Naive thymus-derived CD4-positive, alpha-beta T cell (primary cell): Measurements from ENCODE around the gene ATP6V1C2. TPM values are rescaled to one million over a fixed set of nuclear protein-coding genes. Genes with fewer than 3 reads are reported as not detected.

Experiments used
- ATAC-seq: fragments of 150-1000 bp; cut with Tn5 transposase; 2 replicates; pipeline ENCODE4 v1.10.0; 2021; ENCODE audit warnings: mild to moderate bottlenecking, moderate library complexity
- CTCF ChIA-PET: fragments of 350-600 bp; sonication (Branson Sonifier 250); formaldehyde crosslinking; loops from one replicate; lab custom pipeline; 2021; ENCODE audit warnings: antibody characterized with exemption; lab: Charles Lee
- POLR2A ChIA-PET: fragments of 350-600 bp; sonication (Branson Sonifier 250); formaldehyde crosslinking; loops from one replicate; lab custom pipeline; 2021; ENCODE audit warnings: antibody characterized with exemption, inconsistent platforms; lab: Charles Lee
- DNase-seq, 9 donors: peaks; one replicate each; pipeline versions ENCODE4 v3.0.0 to v3.0.0-alpha.2; 2020 to 2022; ENCODE audit warnings: mixed read lengths in 1 of 9
- H3K27ac ChIP-seq: one replicate; pipeline ENCODE4 v1.7.0; 2013; ENCODE audit warnings: mild to moderate bottlenecking, low read depth, low read length, moderate library complexity
- H3K27me3 ChIP-seq, 2 donors: one replicate each; pipeline ENCODE4 v1.7.0; 2013; ENCODE audit warnings: low read length in 2 of 2, mild to moderate bottlenecking in 2 of 2, moderate library complexity in 2 of 2; ENCODE audit not compliant: control insufficient read depth in 2 of 2, insufficient read depth in 2 of 2
- H3K36me3 ChIP-seq, 3 experiments: 1 replicate in 2 of 3; 2 replicates in 1 of 3; pipeline ENCODE4 v1.7.0; 2013; ENCODE audit warnings: low read length in 3 of 3, mild to moderate bottlenecking in 3 of 3, moderate library complexity in 1 of 3; ENCODE audit not compliant: insufficient read depth in 3 of 3, control insufficient read depth in 2 of 3
- H3K4me1 ChIP-seq, 2 donors: one replicate each; pipeline ENCODE4 v1.7.0; 2013; ENCODE audit warnings: low read length in 2 of 2, mild to moderate bottlenecking in 2 of 2, moderate library complexity in 1 of 2; ENCODE audit not compliant: control insufficient read depth in 2 of 2, insufficient read depth in 2 of 2
- H3K4me3 ChIP-seq: 2 replicates; pipeline ENCODE4 v1.7.0; 2013; ENCODE audit warnings: mild to moderate bottlenecking, low read length
- H3K9me3 ChIP-seq, 3 experiments: 1 replicate in 2 of 3; 2 replicates in 1 of 3; pipeline ENCODE4 v1.7.0; 2013; ENCODE audit warnings: low read length in 3 of 3; ENCODE audit not compliant: control insufficient read depth in 2 of 3
- H3K27ac Mint-ChIP-seq, 9 donors: one replicate each; pipeline ENCODE4 v1.8.0; 2020 to 2022; ENCODE audit warnings: mixed read lengths in 9 of 9, mild to moderate bottlenecking in 8 of 9, moderate library complexity in 5 of 9, inconsistent platforms in 2 of 9
- H3K27me3 Mint-ChIP-seq, 5 donors: one replicate each; pipeline ENCODE4 v1.8.0; 2021 to 2022; ENCODE audit warnings: mixed read lengths in 5 of 5, mild to moderate bottlenecking in 1 of 5
- H3K36me3 Mint-ChIP-seq, 5 donors: one replicate each; pipeline ENCODE4 v1.8.0; 2020 to 2022; ENCODE audit warnings: mixed read lengths in 5 of 5, mild to moderate bottlenecking in 3 of 5, inconsistent platforms in 1 of 5
- H3K4me1 Mint-ChIP-seq, 7 donors: one replicate each; pipeline ENCODE4 v1.8.0; 2020 to 2022; ENCODE audit warnings: mixed read lengths in 7 of 7, mild to moderate bottlenecking in 3 of 7, inconsistent platforms in 1 of 7
- H3K4me3 Mint-ChIP-seq, 10 donors: one replicate each; pipeline ENCODE4 v1.8.0; 2020 to 2022; ENCODE audit warnings: mild to moderate bottlenecking in 10 of 10, mixed read lengths in 10 of 10, moderate library complexity in 6 of 10, inconsistent platforms in 2 of 10
- H3K9me3 Mint-ChIP-seq, 11 donors: one replicate each; pipeline ENCODE4 v1.8.0; 2020 to 2022; ENCODE audit warnings: mixed read lengths in 11 of 11, mild to moderate bottlenecking in 4 of 11, inconsistent platforms in 1 of 11, moderate library complexity in 1 of 11
- intact Hi-C, 2 donors: fragments of 100-400 bp; cut with micrococcal nuclease; formaldehyde crosslinking; loops; one replicate each; pipeline ENCODE4 v1.15.1; 2023
- polyA plus RNA-seq, 2 donors: library from polyadenylated mRNA; unstranded; fragments of 300-500 nt; fragmentation: Illumina TruSeq; gene quantifications; one replicate each; pipeline ENCODE4 v1.2.3, GENCODE V29; 2021
- total RNA-seq, 6 experiments: library from RNA in 5 of 6; stranded (reverse) in 5 of 6; gene quantifications; 1 replicate in 5 of 6; 2 replicates in 1 of 6; pipeline ENCODE4 v1.2.3 and lab custom pipeline; 2021 to 2026

The ATP6V1C2 gene
- total and polyA plus RNA-seq, 7 experiments from 2014 or later: not detected

DNA sequence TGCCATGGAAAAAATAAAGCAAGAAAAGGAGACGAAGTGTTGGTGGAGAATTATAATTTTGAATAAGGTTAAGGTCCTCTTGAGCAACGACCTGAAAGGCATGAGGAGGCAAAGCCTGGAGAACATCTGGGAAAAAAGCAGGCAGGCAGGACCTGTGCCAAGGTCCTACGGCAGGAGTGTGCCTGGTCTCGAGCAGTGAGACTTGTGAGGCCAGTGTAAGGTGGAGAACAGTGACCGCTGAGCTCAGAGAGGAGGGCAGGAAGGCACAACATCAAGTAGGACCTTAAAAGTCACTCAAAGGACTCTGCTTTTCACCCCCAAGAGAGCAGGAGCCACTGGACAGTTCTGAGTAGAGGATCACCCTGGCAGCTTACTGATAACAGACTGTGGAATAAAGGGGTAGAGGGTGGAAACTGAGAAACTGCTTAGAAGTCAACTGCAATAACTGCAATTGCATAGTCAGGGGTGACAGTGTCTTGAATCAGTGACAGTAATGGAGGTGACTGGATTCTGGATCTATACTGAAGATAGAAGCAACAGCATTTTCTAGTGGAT, 35.2 kb upstream of the ATP6V1C2 start:
- H3K4me1 Mint-ChIP-seq: peaks cover 3 to 23% (median 6%) of the 10 kb centered on the region in 7 donors
- peaks cover 0 to 11% (median 0%) of the 10 kb centered on the region in 11 donors for H3K9me3 Mint-ChIP-seq
- ATAC-seq (no peak), DNase-seq (no peak)
- ChIA-PET CTCF (no interaction called here), POLR2A (no interaction called here)
- H3K27me3 Mint-ChIP-seq: peaks cover 0 to 2% (median 0%) of the 10 kb centered on the region in 5 donors
- Histone ChIP-seq H3K36me3 (peaks cover 0 to 19% (median 5%) of the 10 kb centered on the region in 3 experiments), H3K4me1 (peaks cover 13 to 16% of the 10 kb centered on the region in 2 donors), H3K4me3 (no peak overlapping the region), H3K27me3 (no peaks in the 10 kb centered on the region), H3K27ac (no peak overlapping the region), H3K9me3 (no peaks in the 10 kb centered on the region)
- H3K36me3 Mint-ChIP-seq: peaks cover 0 to 8% (median 2%) of the 10 kb centered on the region in 5 donors
- H3K4me3 Mint-ChIP-seq: peak overlapping the region in 3 of 10 donors; percentile 10 to 14 (median 14)
- intact Hi-C loops: loop anchor here (5.0 to 10.0 kb wide), 3 partner anchors 126 to 659 kb away; partner anchors contain the start of genes HPCAL1 (in 1 of the 2), PDIA6 (in 1 of the 2) and ROCK2 (in 1 of the 2)
- H3K27ac Mint-ChIP-seq: peak overlapping the region in 4 of 9 donors; percentile 18 to 49 (median 24)

DNA sequence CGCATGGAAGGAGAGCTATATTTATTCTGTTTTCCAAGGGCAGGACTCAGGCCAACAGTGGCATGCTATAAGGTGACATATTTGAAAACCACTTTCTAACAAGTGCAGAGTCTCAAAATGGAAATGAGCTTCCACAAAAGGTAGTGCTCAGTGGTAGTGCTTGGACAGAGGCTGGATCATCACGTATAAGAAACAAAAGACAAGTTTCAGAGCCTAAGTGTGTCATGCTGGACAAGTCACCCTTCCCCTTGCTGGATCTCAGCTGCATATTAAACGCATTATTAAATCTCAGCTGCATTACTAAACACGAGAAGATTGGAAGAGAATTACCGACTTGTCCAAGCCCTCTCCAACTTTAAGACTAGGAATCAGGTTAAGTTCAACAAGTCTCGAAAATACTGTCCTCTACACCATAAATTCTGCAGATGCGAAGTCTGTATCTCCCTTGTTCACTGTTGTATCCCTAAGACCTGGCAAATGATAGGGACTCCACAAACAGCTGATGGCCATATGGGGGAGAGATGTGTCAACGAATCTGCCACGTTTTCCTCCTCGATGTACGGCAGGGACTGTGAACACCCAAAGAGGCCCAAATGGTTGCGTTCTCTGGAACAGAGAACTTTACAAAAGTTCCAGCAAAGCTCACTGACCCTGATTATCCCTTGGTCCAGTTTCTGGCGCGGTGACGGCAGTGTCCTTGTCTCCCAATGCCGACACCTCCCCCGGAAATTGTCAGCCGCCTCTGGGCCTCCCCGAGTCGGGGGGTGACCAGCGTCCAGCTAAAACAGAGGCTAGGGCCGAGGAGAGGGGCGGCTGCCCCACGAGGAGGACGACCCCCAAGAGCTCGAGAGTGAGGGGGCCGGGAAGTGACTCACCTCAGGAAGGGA, 32.3 kb upstream of the ATP6V1C2 start:
- Mint-ChIP-seq H3K36me3 (peaks cover 0 to 4% (median 0%) of the 10 kb centered on the region in 5 donors), H3K9me3 (peaks cover 0 to 11% (median 0%) of the 10 kb centered on the region in 11 donors), H3K27ac (no peak overlapping the region), H3K27me3 (peaks cover 0 to 2% (median 0%) of the 10 kb centered on the region in 5 donors), H3K4me3 (no peak overlapping the region), H3K4me1 (peaks cover 3 to 14% (median 6%) of the 10 kb centered on the region in 7 donors)
- Histone ChIP-seq H3K27ac (peak overlapping the region; percentile 84), H3K27me3 (no peaks in the 10 kb centered on the region), H3K4me1 (peaks cover 13 to 16% of the 10 kb centered on the region in 2 donors), H3K36me3 (peaks cover 0 to 8% (median 0%) of the 10 kb centered on the region in 3 experiments), H3K4me3 (peak overlapping the region; percentile 92), H3K9me3 (no peaks in the 10 kb centered on the region)
- intact Hi-C loops: loop anchor here (5.0 to 10.0 kb wide), 3 partner anchors 123 to 656 kb away; partner anchors contain the start of genes HPCAL1 (in 1 of the 2), PDIA6 (in 1 of the 2) and ROCK2 (in 1 of the 2)
- DNase-seq (peak in 2 of 9 donors; percentile 6 to 8), ATAC-seq (peak; percentile 15)
- POLR2A ChIA-PET: interaction anchor here (1.4 to 2.0 kb wide), 3 partner anchors 8 to 443 kb away, joined by 6 to 7 read pairs (median 7); partner anchors contain the start of gene ODC1
- CTCF ChIA-PET: interaction anchor here (0.9 kb wide), 1 partner anchor 19 kb away, joined by 4 read pairs; no protein-coding TSS in a partner anchor

GRCh38 chr2:10691521-10691920, 29.9 kb upstream of the ATP6V1C2 start:
- Mint-ChIP-seq H3K27me3 (peaks cover 0 to 2% (median 0%) of the 10 kb centered on the region in 5 donors), H3K4me1 (peaks cover 3 to 14% (median 6%) of the 10 kb centered on the region in 7 donors), H3K36me3 (peaks cover 0 to 4% (median 0%) of the 10 kb centered on the region in 5 donors), H3K9me3 (peaks cover 0 to 11% (median 0%) of the 10 kb centered on the region in 11 donors), H3K27ac (peak overlapping the region in 4 of 9 donors; percentile 65 to 90 (median 78)), H3K4me3 (peak overlapping the region in 2 of 10 donors; percentile 68 to 77)
- ATAC-seq (no peak), DNase-seq (no peak)
- H3K27me3 ChIP-seq: no peaks in the 10 kb centered on the region
- intact Hi-C loops: loop anchor here in 1 of 2 donors (5.0 to 10.0 kb wide), 2 partner anchors 121 to 463 kb away; partner anchors contain the start of genes PDIA6 and SLC66A3
- peaks cover 13 to 16% of the 10 kb centered on the region in 2 donors for H3K4me1 ChIP-seq
- peaks cover 0 to 8% (median 0%) of the 10 kb centered on the region in 3 experiments for H3K36me3 ChIP-seq
- ChIA-PET CTCF (no interaction called here), POLR2A (no interaction called here)
- no peaks in the 10 kb centered on the region for H3K9me3 ChIP-seq
- H3K27ac ChIP-seq: no peak overlapping the region
- H3K4me3 ChIP-seq: no peak overlapping the region

GRCh38 chr2:10700078-10700803, 21.2 kb upstream of the ATP6V1C2 start:
- peaks cover 0 to 3% (median 0%) of the 10 kb centered on the region in 7 donors for H3K4me1 Mint-ChIP-seq
- no peaks in the 10 kb centered on the region for H3K36me3 Mint-ChIP-seq
- no peaks in the 10 kb centered on the region for H3K4me1 ChIP-seq
- no peaks in the 10 kb centered on the region for H3K36me3 ChIP-seq
- ChIA-PET POLR2A (no interaction called here), CTCF (no interaction called here)
- H3K4me3 ChIP-seq: no peak overlapping the region
- H3K27ac ChIP-seq: no peak overlapping the region
- H3K27ac Mint-ChIP-seq: no peak overlapping the region
- H3K27me3 Mint-ChIP-seq: peaks cover 0 to 6% (median 0%) of the 10 kb centered on the region in 5 donors
- intact Hi-C loops: no loop called here
- H3K9me3 Mint-ChIP-seq: peaks cover 0 to 1% (median 0%) of the 10 kb centered on the region in 11 donors
- no peaks in the 10 kb centered on the region for H3K9me3 ChIP-seq
- no peaks in the 10 kb centered on the region for H3K27me3 ChIP-seq
- DNase-seq: no peak
- no peak overlapping the region for H3K4me3 Mint-ChIP-seq
- no peak for ATAC-seq

DNA sequence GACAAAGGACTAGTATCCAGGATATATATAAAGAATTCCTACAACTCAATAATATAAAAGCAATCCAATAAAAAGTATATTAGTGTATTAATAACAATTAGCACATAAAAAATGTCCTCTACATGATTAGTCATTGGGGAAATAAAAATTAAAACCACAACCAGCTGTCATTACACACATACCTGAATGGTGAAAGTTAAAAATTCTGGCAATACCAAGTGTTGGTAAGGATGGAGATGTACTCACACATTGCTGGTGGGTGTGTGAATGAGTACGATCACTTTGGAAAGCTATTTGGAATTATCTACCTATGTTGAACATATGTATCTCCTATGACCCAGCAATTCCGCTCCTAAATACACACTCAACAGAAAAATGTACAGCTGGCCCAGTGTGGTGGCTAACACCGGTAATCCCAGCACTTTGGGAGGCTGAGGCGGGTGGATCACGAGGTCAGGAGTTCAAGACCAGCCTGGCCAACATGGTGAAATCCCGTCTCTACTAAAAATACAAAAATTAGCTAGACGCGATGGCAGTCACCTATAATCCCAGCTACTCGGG, 17.3 kb upstream of the ATP6V1C2 start:
- Histone ChIP-seq H3K9me3 (no peaks in the 10 kb centered on the region), H3K27ac (no peak overlapping the region), H3K4me3 (no peak overlapping the region), H3K4me1 (no peaks in the 10 kb centered on the region), H3K36me3 (no peaks in the 10 kb centered on the region), H3K27me3 (no peaks in the 10 kb centered on the region)
- ATAC-seq (no peak), DNase-seq (no peak)
- intact Hi-C loops: no loop called here
- CTCF ChIA-PET: no interaction called here
- POLR2A ChIA-PET: interaction anchor here (1.0 kb wide), 1 partner anchor 12 kb away, joined by 6 read pairs; no protein-coding TSS in a partner anchor
- Mint-ChIP-seq H3K4me3 (no peak overlapping the region), H3K36me3 (no peaks in the 10 kb centered on the region), H3K4me1 (peaks cover 0 to 3% (median 0%) of the 10 kb centered on the region in 7 donors), H3K27ac (no peak overlapping the region), H3K27me3 (peaks cover 5 to 27% (median 15%) of the 10 kb centered on the region in 5 donors), H3K9me3 (peaks cover 0 to 1% (median 0%) of the 10 kb centered on the region in 11 donors)
